GM23338 (cell line): Measurements from ENCODE around the gene TMEM239. TPM values are rescaled to one million over a fixed set of nuclear protein-coding genes. Genes with fewer than 3 reads are reported as not detected.

Source experiments
- ATAC-seq: fragments of 200-7000 bp; cut with Tn5 transposase; 3 replicates; pipeline ENCODE4 v1.9.1; 2020
- DNase-seq: peaks from one replicate; pipeline ENCODE4 v3.0.0-alpha.2; 2015; ENCODE audit warnings: low spot score
- H2AFZ ChIP-seq: fragments of 200-600 bp; sonication (generic); 2 replicates; pipeline ENCODE4 v1.8.0; 2016; ENCODE audit warnings: antibody characterized with exemption, mild to moderate bottlenecking, moderate library complexity
- H3F3A ChIP-seq: fragments of 200-600 bp; sonication (generic); replicated peaks from 2 replicates; pipeline ENCODE4 v1.8.0; 2017; ENCODE audit warnings: antibody characterized with exemption, mixed run types, low read depth
- H3K27ac ChIP-seq: fragments of 200-600 bp; sonication (generic); 2 replicates; pipeline ENCODE4 v1.6.1; 2016; ENCODE audit warnings: low read depth
- H3K27me3 ChIP-seq: fragments of 200-600 bp; sonication (generic); 2 replicates; pipeline ENCODE4 v1.8.0; 2016; ENCODE audit warnings: mild to moderate bottlenecking, mixed run types, moderate library complexity; ENCODE audit not compliant: insufficient read depth
- H3K36me3 ChIP-seq: fragments of 200-600 bp; sonication (generic); 2 replicates; pipeline ENCODE4 v1.8.0; 2016; ENCODE audit warnings: mild to moderate bottlenecking; ENCODE audit not compliant: insufficient read depth
- H3K4me1 ChIP-seq: fragments of 200-600 bp; sonication (generic); 2 replicates; pipeline ENCODE4 v1.8.0; 2016; ENCODE audit warnings: mild to moderate bottlenecking, moderate library complexity; ENCODE audit not compliant: insufficient read depth
- H3K4me2 ChIP-seq: fragments of 200-600 bp; sonication (generic); 2 replicates; pipeline ENCODE4 v1.7.1; 2017; ENCODE audit warnings: mixed run types
- H3K4me3 ChIP-seq: fragments of 200-600 bp; sonication (generic); 2 replicates; pipeline ENCODE4 v1.6.1; 2016; ENCODE audit warnings: mixed run types
- H3K79me2 ChIP-seq: fragments of 200-600 bp; sonication (generic); replicated peaks from 2 replicates; pipeline ENCODE4 v1.8.0; 2017; ENCODE audit warnings: mild to moderate bottlenecking; ENCODE audit not compliant: insufficient read depth
- H3K9me2 ChIP-seq: fragments of 200-600 bp; sonication (generic); 2 replicates; pipeline ENCODE4 v1.8.0; 2017; ENCODE audit not compliant: insufficient read depth
- H4K20me1 ChIP-seq: fragments of 200-600 bp; sonication (generic); replicated peaks from 2 replicates; pipeline ENCODE4 v1.8.0; 2017; ENCODE audit warnings: mild to moderate bottlenecking; ENCODE audit not compliant: insufficient read depth
- H3K27ac Mint-ChIP-seq: 2 replicates; pipeline ENCODE4 v1.8.0; 2020; ENCODE audit warnings: inconsistent platforms, mild to moderate bottlenecking, moderate library complexity, mixed read lengths
- H3K27me3 Mint-ChIP-seq: 3 replicates; pipeline ENCODE4 v1.8.0; 2022; ENCODE audit warnings: low read depth, mild to moderate bottlenecking, moderate library complexity, mixed read lengths, inconsistent platforms; ENCODE audit not compliant: insufficient read depth, poor library complexity
- H3K36me3 Mint-ChIP-seq: 3 replicates; pipeline ENCODE4 v1.8.0; 2021; ENCODE audit warnings: low read depth, mild to moderate bottlenecking, inconsistent platforms, moderate library complexity, mixed read lengths
- H3K4me1 Mint-ChIP-seq: 3 replicates; pipeline ENCODE4 v1.8.0; 2020; ENCODE audit warnings: mild to moderate bottlenecking, inconsistent platforms, mixed read lengths
- H3K4me3 Mint-ChIP-seq: 3 replicates; pipeline ENCODE4 v1.8.0; 2021; ENCODE audit warnings: moderate library complexity, mild to moderate bottlenecking, inconsistent platforms, mixed read lengths
- H3K9me3 Mint-ChIP-seq: 3 replicates; pipeline ENCODE4 v1.8.0; 2020; ENCODE audit warnings: moderate library complexity, mild to moderate bottlenecking, inconsistent platforms, mixed read lengths
- CTCF ChIP-seq, 2 experiments: fragments of 200-600 bp in 1 of 2; sonication (generic) in 1 of 2; conservative IDR thresholded peaks; 2 replicates each; pipeline versions ENCODE4 v1.5.1 to v1.6.1; 2016 to 2017; ENCODE audit warnings: antibody characterized with exemption in 2 of 2, low read depth in 2 of 2, mild to moderate bottlenecking in 2 of 2, moderate library complexity in 1 of 2
- EZH2 ChIP-seq: fragments of 200-600 bp; sonication (generic); IDR thresholded peaks from one replicate; pipeline ENCODE4 v1.8.0; 2017; ENCODE audit warnings: antibody characterized with exemption, mild to moderate bottlenecking, low read depth; ENCODE audit not compliant: unreplicated experiment
- EZH2phosphoT487 ChIP-seq: fragments of 200-600 bp; sonication (generic); IDR thresholded peaks from one replicate; pipeline ENCODE4 v1.8.1; 2018; ENCODE audit warnings: antibody characterized with exemption; ENCODE audit not compliant: unreplicated experiment
- JUNB ChIP-seq: IDR thresholded peaks from one replicate; pipeline ENCODE4 v1.6.1; 2016; ENCODE audit warnings: antibody characterized with exemption; ENCODE audit not compliant: unreplicated experiment
- POLR2AphosphoS5 ChIP-seq: IDR thresholded peaks from 2 replicates; pipeline ENCODE4 v1.6.1; 2016; ENCODE audit warnings: antibody characterized with exemption, low read depth
- STAT1 ChIP-seq: IDR thresholded peaks from one replicate; pipeline ENCODE4 v1.6.1; 2016; ENCODE audit warnings: antibody characterized with exemption; ENCODE audit not compliant: unreplicated experiment
- ZNF114 ChIP-seq: fragments of 250-450 bp; sonication (Bioruptor Pico); IDR thresholded peaks from 2 replicates; pipeline ENCODE4 v1.5.0; 2020; ENCODE audit warnings: mild to moderate bottlenecking, moderate library complexity
- polyA plus RNA-seq: library from polyadenylated mRNA; unstranded; fragments of >200 nt; fragmentation: Nextera tagmentation; extraction: Ambion mirVana; gene quantifications from 2 replicates; pipeline ENCODE4 v1.2.1, GENCODE V29; 2016
- total RNA-seq: library from RNA; depleted of rRNA; stranded (reverse); fragments of >200 nt; shearing (Covaris generic); gene quantifications from 2 replicates; pipeline ENCODE4 v1.2.3, GENCODE V29; 2014
- TF ChIP-seq, protein P1 (sequence below): IDR thresholded peaks from 2 replicates; pipeline ENCODE4 v1.6.1; 2016; ENCODE audit warnings: antibody characterized with exemption
- TF ChIP-seq, protein P2 (sequence below): IDR thresholded peaks from one replicate; pipeline ENCODE4 v1.6.1; 2018; ENCODE audit warnings: antibody characterized with exemption; ENCODE audit not compliant: unreplicated experiment

Gene TMEM239
- total and polyA plus RNA-seq, 2 experiments from 2014 or later, result not detected

DNA sequence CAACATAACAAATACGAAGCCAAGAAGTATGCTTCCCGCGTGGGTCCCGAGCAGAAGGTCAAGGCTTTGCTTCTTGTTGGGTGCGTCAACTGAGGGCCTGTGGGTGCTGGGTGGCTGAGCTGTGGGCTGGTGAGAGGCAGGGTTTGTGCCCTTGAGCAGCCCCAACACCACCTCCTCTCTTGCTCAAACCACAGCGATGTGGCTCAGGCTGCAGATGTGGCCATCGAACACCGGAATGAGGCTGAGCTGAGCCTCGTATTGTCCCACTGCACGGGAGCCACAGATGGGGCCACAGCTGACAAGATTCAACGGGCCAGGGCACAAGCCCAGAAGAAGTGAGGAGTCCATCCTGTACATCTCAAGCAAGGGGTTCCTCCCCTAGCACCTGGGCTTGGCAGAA is 50.1 kb downstream of the TMEM239 start:
- Mint-ChIP-seq H3K36me3 (peaks cover under 1% of the 10 kb centered on the region; the same call in 1 of the 3 replicates), H3K4me1 (peaks cover 8% of the 10 kb centered on the region; the same call in 2 of the 3 replicates), H3K9me3 (no peaks in the 10 kb centered on the region), H3K4me3 (no peak overlapping the region), H3K27ac (no peak overlapping the region), H3K27me3 (peaks cover 15% of the 10 kb centered on the region)
- TF ChIP-seq ZNF114 (no peak), POLR2AphosphoS5 (no peak), EZH2 (no peak), JUNB (no peak), CTCF (conservative IDR thresholded peaks at IDR 0.05; ENCODE audit: low read depth in 2 of 2) (no peak)
- TF ChIP-seq, protein P1, sequence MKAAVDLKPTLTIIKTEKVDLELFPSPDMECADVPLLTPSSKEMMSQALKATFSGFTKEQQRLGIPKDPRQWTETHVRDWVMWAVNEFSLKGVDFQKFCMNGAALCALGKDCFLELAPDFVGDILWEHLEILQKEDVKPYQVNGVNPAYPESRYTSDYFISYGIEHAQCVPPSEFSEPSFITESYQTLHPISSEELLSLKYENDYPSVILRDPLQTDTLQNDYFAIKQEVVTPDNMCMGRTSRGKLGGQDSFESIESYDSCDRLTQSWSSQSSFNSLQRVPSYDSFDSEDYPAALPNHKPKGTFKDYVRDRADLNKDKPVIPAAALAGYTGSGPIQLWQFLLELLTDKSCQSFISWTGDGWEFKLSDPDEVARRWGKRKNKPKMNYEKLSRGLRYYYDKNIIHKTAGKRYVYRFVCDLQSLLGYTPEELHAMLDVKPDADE, result no peak
- Histone ChIP-seq H3F3A (no peaks in the 10 kb centered on the region), H3K27me3 (peaks cover 15% of the 10 kb centered on the region), H3K4me2 (no peak overlapping the region), H2AFZ (no peak overlapping the region), H3K79me2 (no peaks in the 10 kb centered on the region), H3K27ac (no peak overlapping the region), H3K36me3 (no peaks in the 10 kb centered on the region), H3K4me3 (no peak overlapping the region), H4K20me1 (no peaks in the 10 kb centered on the region), H3K9me2 (no peaks in the 10 kb centered on the region), H3K4me1 (no peaks in the 10 kb centered on the region; the same call in 1 of the 2 replicates)
- ATAC-seq (no peak), DNase-seq (no peak)

DNA sequence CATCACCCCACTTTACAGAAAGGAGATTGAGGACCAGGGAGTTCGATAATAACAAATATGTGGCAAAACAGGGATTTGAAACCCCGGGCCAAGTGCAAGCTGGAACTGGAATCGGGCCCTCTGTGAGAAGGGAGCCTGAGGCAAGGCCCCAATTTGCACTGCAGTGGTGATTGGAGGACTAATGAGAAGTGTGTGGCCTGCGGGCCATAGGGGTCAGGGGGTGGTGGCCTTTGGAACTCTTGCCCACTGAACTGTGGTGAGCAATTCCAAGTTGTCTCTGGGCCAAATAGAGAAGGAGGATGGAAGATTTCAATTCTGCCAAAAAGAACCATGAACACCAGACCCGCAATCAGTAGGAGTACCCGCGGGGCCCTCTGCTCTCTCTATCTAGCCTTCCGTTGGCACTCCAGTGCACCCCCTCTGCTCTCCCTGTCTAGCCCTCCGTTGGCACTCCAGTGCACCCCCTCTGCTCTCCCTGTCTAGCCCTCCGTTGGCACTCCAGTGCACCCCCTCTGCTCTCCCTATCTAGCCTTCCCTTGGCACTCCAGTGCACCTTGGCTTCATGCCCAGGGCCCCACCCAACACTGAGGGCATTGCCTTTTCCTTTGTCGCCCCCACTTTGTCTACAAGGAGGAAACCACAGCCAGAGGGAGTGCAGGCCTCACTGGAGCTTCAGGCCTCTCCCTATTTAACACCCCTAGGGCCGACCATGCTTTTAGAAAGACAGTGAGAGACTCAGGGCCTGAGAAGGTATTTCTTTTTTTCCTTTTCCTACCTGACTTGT is 51.1 kb downstream of the TMEM239 start:
- no peaks in the 10 kb centered on the region for H3K36me3 ChIP-seq
- DNase-seq (no peak), ATAC-seq (no peak)
- no peaks in the 10 kb centered on the region for H3K79me2 ChIP-seq
- H3K4me1 Mint-ChIP-seq, result peaks cover 12% of the 10 kb centered on the region; the same call in 2 of the 3 replicates
- peaks cover 5% of the 10 kb centered on the region for H3K4me1 ChIP-seq
- no peak overlapping the region for H2AFZ ChIP-seq
- H3K27ac Mint-ChIP-seq, result no peak overlapping the region
- no peaks in the 10 kb centered on the region; the same call in 2 of the 3 replicates for H3K36me3 Mint-ChIP-seq
- no peaks in the 10 kb centered on the region for H3F3A ChIP-seq
- no peak overlapping the region for H3K4me3 Mint-ChIP-seq
- peaks cover 25% of the 10 kb centered on the region for H3K27me3 ChIP-seq
- H3K9me2 ChIP-seq, result no peaks in the 10 kb centered on the region
- H3K4me2 ChIP-seq, result no peak overlapping the region
- no peak overlapping the region for H3K4me3 ChIP-seq
- H3K27me3 Mint-ChIP-seq, result peaks cover 21% of the 10 kb centered on the region
- no peaks in the 10 kb centered on the region for H3K9me3 Mint-ChIP-seq
- H4K20me1 ChIP-seq, result no peaks in the 10 kb centered on the region
- H3K27ac ChIP-seq, result no peak overlapping the region
- no peak for TF ChIP-seq STAT1
- no peak for TF ChIP-seq POLR2AphosphoS5
- no peak for TF ChIP-seq EZH2phosphoT487
- TF ChIP-seq, protein P2, sequence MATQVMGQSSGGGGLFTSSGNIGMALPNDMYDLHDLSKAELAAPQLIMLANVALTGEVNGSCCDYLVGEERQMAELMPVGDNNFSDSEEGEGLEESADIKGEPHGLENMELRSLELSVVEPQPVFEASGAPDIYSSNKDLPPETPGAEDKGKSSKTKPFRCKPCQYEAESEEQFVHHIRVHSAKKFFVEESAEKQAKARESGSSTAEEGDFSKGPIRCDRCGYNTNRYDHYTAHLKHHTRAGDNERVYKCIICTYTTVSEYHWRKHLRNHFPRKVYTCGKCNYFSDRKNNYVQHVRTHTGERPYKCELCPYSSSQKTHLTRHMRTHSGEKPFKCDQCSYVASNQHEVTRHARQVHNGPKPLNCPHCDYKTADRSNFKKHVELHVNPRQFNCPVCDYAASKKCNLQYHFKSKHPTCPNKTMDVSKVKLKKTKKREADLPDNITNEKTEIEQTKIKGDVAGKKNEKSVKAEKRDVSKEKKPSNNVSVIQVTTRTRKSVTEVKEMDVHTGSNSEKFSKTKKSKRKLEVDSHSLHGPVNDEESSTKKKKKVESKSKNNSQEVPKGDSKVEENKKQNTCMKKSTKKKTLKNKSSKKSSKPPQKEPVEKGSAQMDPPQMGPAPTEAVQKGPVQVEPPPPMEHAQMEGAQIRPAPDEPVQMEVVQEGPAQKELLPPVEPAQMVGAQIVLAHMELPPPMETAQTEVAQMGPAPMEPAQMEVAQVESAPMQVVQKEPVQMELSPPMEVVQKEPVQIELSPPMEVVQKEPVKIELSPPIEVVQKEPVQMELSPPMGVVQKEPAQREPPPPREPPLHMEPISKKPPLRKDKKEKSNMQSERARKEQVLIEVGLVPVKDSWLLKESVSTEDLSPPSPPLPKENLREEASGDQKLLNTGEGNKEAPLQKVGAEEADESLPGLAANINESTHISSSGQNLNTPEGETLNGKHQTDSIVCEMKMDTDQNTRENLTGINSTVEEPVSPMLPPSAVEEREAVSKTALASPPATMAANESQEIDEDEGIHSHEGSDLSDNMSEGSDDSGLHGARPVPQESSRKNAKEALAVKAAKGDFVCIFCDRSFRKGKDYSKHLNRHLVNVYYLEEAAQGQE, result no peak
- TF ChIP-seq CTCF (conservative IDR thresholded peaks at IDR 0.05; ENCODE audit: low read depth in 2 of 2), result no peak
- TF ChIP-seq, protein P1, result no peak
